H1 (cell line): Measurements from ENCODE around the gene SAA1. TPM values are rescaled to one million over a fixed set of nuclear protein-coding genes. Genes with fewer than 3 reads are reported as not detected.
A peak's percentile ranks its signal among the peaks of the same experiment; 100 is the strongest.
"Not testable (repeated sequence)": the region's sequence is repeated elsewhere in the genome, so short reads cannot be mapped to it uniquely, and the experiment has no call there.

Experiments used
- CTCF ChIA-PET: fragments of 300-600 bp; sonication (Branson Sonifier 250); formaldehyde crosslinking; loops from one replicate; lab custom pipeline; 2021; ENCODE audit not compliant: partially characterized antibody; lab: Charles Lee
- POLR2A ChIA-PET: fragments of 300-600 bp; sonication (Branson Sonifier 250); formaldehyde crosslinking; loops from one replicate; lab custom pipeline; 2021; ENCODE audit warnings: inconsistent platforms; ENCODE audit not compliant: partially characterized antibody; lab: Charles Lee
- DNase-seq, 2 experiments: peaks; one replicate each; pipeline versions ENCODE4 v3.0.0 to v3.0.0-alpha.2; 2010 to 2022; ENCODE audit warnings: low spot score in 2 of 2, low read depth in 1 of 2, mixed read lengths in 1 of 2
- FAIRE-seq: peaks from 2 replicates; lab custom pipeline; 2011; peaks lifted over from hg19 to GRCh38; lab: Jason Lieb, UNC
- H2AFZ ChIP-seq: 2 replicates; pipeline ENCODE4 v1.8.1; 2012; ENCODE audit warnings: low read length, inconsistent platforms
- H2AK5ac ChIP-seq: 2 replicates; pipeline ENCODE4 v1.6.1; 2013; ENCODE audit warnings: low read depth, low read length
- H2BK120ac ChIP-seq: replicated peaks from 2 replicates; pipeline ENCODE3; 2013; ENCODE audit warnings: low read depth, low read length, inconsistent platforms
- H2BK12ac ChIP-seq: 2 replicates; pipeline ENCODE4 v1.6.1; 2013; ENCODE audit warnings: low read depth, low read length
- H2BK15ac ChIP-seq: 2 replicates; pipeline ENCODE4 v1.6.1; 2013; ENCODE audit warnings: low read length
- H2BK20ac ChIP-seq: 2 replicates; pipeline ENCODE4 v1.6.1; 2013; ENCODE audit warnings: low read length
- H2BK5ac ChIP-seq: 2 replicates; pipeline ENCODE4 v1.6.1; 2013; ENCODE audit warnings: low read depth, low read length
- H3K14ac ChIP-seq: 2 replicates; pipeline ENCODE4 v1.6.1; 2013; ENCODE audit warnings: inconsistent platforms; ENCODE audit not compliant: insufficient read length
- H3K18ac ChIP-seq: 2 replicates; pipeline ENCODE4 v1.6.1; 2013; ENCODE audit warnings: low read length; ENCODE audit errors: extremely low read depth
- H3K23ac ChIP-seq: 2 replicates; pipeline ENCODE4 v1.6.1; 2013; ENCODE audit warnings: inconsistent platforms; ENCODE audit not compliant: insufficient read length
- H3K23me2 ChIP-seq: 2 replicates; pipeline ENCODE4 v1.6.1; 2013; ENCODE audit warnings: low read depth, low read length
- H3K27ac ChIP-seq: 2 replicates; pipeline ENCODE4 v1.6.1; 2011; ENCODE audit warnings: low read depth, low read length, inconsistent platforms
- H3K27me3 ChIP-seq, 4 experiments: replicated peaks in 1 of 4; 1 replicate in 1 of 4; 2 replicates in 3 of 4; pipeline versions ENCODE4 v1.6.1 to v1.8.1; 2011 to 2013; ENCODE audit warnings: low read length in 3 of 4, mild to moderate bottlenecking in 3 of 4, inconsistent platforms in 2 of 4, mixed read lengths in 2 of 4, moderate library complexity in 1 of 4; ENCODE audit not compliant: control insufficient read depth in 3 of 4, insufficient read depth in 3 of 4; ENCODE audit errors: extremely low read depth in 1 of 4
- H3K36me3 ChIP-seq, 4 experiments: 2 replicates each; pipeline versions ENCODE4 v1.6.1 to v1.8.1; 2011 to 2013; ENCODE audit warnings: mild to moderate bottlenecking in 4 of 4, low read length in 3 of 4, moderate library complexity in 2 of 4, control low read depth in 1 of 4, inconsistent platforms in 1 of 4; ENCODE audit not compliant: insufficient read depth in 4 of 4, control insufficient read depth in 2 of 4
- H3K4ac ChIP-seq: replicated peaks from 2 replicates; pipeline ENCODE3; 2013; ENCODE audit warnings: low read length, low read depth, mixed read lengths, inconsistent platforms; ENCODE audit not compliant: insufficient read length
- H3K4me1 ChIP-seq, 4 experiments: replicated peaks in 1 of 4; 1 replicate in 1 of 4; 2 replicates in 3 of 4; pipeline versions ENCODE4 v1.6.1 to v1.8.1; 2011 to 2013; ENCODE audit warnings: low read length in 3 of 4, inconsistent platforms in 2 of 4, mixed read lengths in 1 of 4; ENCODE audit not compliant: insufficient read depth in 4 of 4, control insufficient read depth in 3 of 4
- H3K4me2 ChIP-seq, 2 experiments: 2 replicates each; pipeline versions ENCODE4 v1.6.1 to v1.8.1; 2011 to 2013; ENCODE audit warnings: low read depth in 2 of 2, low read length in 2 of 2, control low read depth in 1 of 2, inconsistent platforms in 1 of 2, mild to moderate bottlenecking in 1 of 2; ENCODE audit not compliant: insufficient read depth in 1 of 2
- H3K4me3 ChIP-seq, 4 experiments: fragments of 200-600, 300-600 bp in 1 of 4; sonication (generic), shearing (Covaris generic), sonication (Bioruptor Twin) in 1 of 4; 2 replicates each; pipeline versions ENCODE4 v1.5.1 to v1.8.1; 2011 to 2016; ENCODE audit warnings: low read length in 4 of 4, low read depth in 3 of 4, control low read depth in 2 of 4, inconsistent platforms in 2 of 4, mild to moderate bottlenecking in 2 of 4, mixed read lengths in 1 of 4, moderate library complexity in 1 of 4; ENCODE audit not compliant: insufficient read depth in 2 of 4; ENCODE audit errors: extremely low read depth in 1 of 4
- H3K56ac ChIP-seq: replicated peaks from 2 replicates; pipeline ENCODE3; 2013; ENCODE audit warnings: low read depth, mild to moderate bottlenecking, mixed read lengths, low read length, inconsistent platforms; ENCODE audit not compliant: insufficient read length
- H3K79me1 ChIP-seq: 2 replicates; pipeline ENCODE4 v1.6.1; 2013; ENCODE audit warnings: low read depth, low read length, control low read depth
- H3K79me2 ChIP-seq, 2 experiments: 2 replicates each; pipeline versions ENCODE4 v1.6.1 to v1.8.1; 2012 to 2013; ENCODE audit warnings: low read length in 2 of 2, mild to moderate bottlenecking in 2 of 2, inconsistent platforms in 1 of 2; ENCODE audit not compliant: insufficient read depth in 2 of 2, control insufficient read depth in 1 of 2
- H3K9ac ChIP-seq, 4 experiments: replicated peaks in 1 of 4; 1 replicate in 1 of 4; 2 replicates in 3 of 4; pipeline versions ENCODE4 v1.6.1 to v1.8.1; 2011 to 2013; ENCODE audit warnings: low read depth in 3 of 4, low read length in 3 of 4, control low read depth in 2 of 4, mild to moderate bottlenecking in 2 of 4, moderate library complexity in 2 of 4, inconsistent platforms in 1 of 4; ENCODE audit errors: extremely low read depth in 1 of 4
- H3K9me3 ChIP-seq, 2 experiments: 2 replicates each; pipeline versions ENCODE4 v1.6.1 to v1.8.1; 2012 to 2013; ENCODE audit warnings: mild to moderate bottlenecking in 2 of 2, moderate library complexity in 2 of 2, control low read depth in 1 of 2, inconsistent platforms in 1 of 2, low read depth in 1 of 2, low read length in 1 of 2, mixed read lengths in 1 of 2; ENCODE audit not compliant: insufficient read depth in 2 of 2
- H4K20me1 ChIP-seq, 2 experiments: replicated peaks in 1 of 2; 2 replicates each; pipeline versions ENCODE3 to v1.8.1; 2011 to 2013; ENCODE audit warnings: inconsistent platforms in 2 of 2, low read length in 2 of 2, mild to moderate bottlenecking in 1 of 2; ENCODE audit not compliant: insufficient read depth in 2 of 2, control insufficient read depth in 1 of 2
- H4K5ac ChIP-seq: 2 replicates; pipeline ENCODE4 v1.6.1; 2013; ENCODE audit warnings: low read length, low read depth, mixed read lengths, inconsistent platforms; ENCODE audit not compliant: insufficient read length
- H4K8ac ChIP-seq: 2 replicates; pipeline ENCODE4 v1.8.0; 2013; ENCODE audit warnings: mild to moderate bottlenecking, moderate library complexity, low read length, inconsistent platforms; ENCODE audit not compliant: insufficient read depth; ENCODE audit errors: extremely low read depth
- H4K91ac ChIP-seq: replicated peaks from 2 replicates; pipeline ENCODE3; 2013; ENCODE audit warnings: low read length, mixed read lengths, inconsistent platforms; ENCODE audit not compliant: insufficient read length
- CEBPB ChIP-seq: IDR thresholded peaks from 2 replicates; pipeline ENCODE4 v1.6.1; 2012; ENCODE audit warnings: low read depth, low read length
- WGBS, 2 experiments: shearing (Covaris generic) in 1 of 2; methylation state at CpG; one replicate each; pipeline versions ENCODE4 v1.1.6 to v1.1.7; 2013 to 2015; ENCODE audit warnings: low lambda C conversion rate in 2 of 2, mixed read lengths in 2 of 2, inconsistent platforms in 1 of 2, low coverage in 1 of 2, missing lambda C conversion rate in 1 of 2; ENCODE audit not compliant: insufficient replicate concordance in 2 of 2, insufficient coverage in 1 of 2, insufficient read length in 1 of 2; ENCODE audit errors: extremely low coverage in 1 of 2, missing lambda C conversion rate in 1 of 2; 5-methylcytosine and 5-hydroxymethylcytosine counted together
- polyA plus RNA-seq, 7 experiments: library from polyadenylated mRNA; depleted of rRNA in 3 of 7; stranded (reverse) in 5 of 7; unstranded in 2 of 7; fragments of >200 nt in 5 of 7; fragments of 200-250 nt in 2 of 7; gene quantifications; 1 replicate in 5 of 7; 2 replicates in 1 of 7; 4 replicates in 1 of 7; pipeline versions ENCODE4 v1.2.1 to v1.2.3, GENCODE V29; 2011 to 2013; ENCODE audit warnings: missing spikeins in 2 of 7, mixed read lengths in 2 of 7
- total RNA-seq: library from RNA; stranded (reverse); fragmentation: NEBNext Ultra II Directional; extraction: Animal tissue kit (Norgen Biotek cat#: 25700); gene quantifications from 2 replicates; pipeline ENCODE4 v1.2.1, GENCODE V29; 2021

SAA1 gene
- total and polyA plus RNA-seq, 2 of the 8 experiments (the other 6 are each of a cell fraction or from before 2014, with no cell fraction given) = 0.41 TPM; not detected in 1

- H4K91ac ChIP-seq, H2AK5ac ChIP-seq, H4K20me1 ChIP-seq, H3K9ac ChIP-seq: not testable (repeated sequence)
- 0 out of 2 replicates have a peak, but pooled peaks have one; percentile 60 for TF ChIP-seq CEBPB
- TF ChIP-seq, all 59 proteins: peak for 1; not testable (repeated sequence) for 58
- H2BK5ac ChIP-seq, H3K14ac ChIP-seq, CTCF ChIA-PET, H3K4ac ChIP-seq, FAIRE-seq, H4K8ac ChIP-seq, H2BK15ac ChIP-seq, H2BK12ac ChIP-seq, H4K5ac ChIP-seq, H3K79me2 ChIP-seq, DNase-seq, H3K9me3 ChIP-seq, H2BK20ac ChIP-seq, H3K4me3 ChIP-seq, H2BK120ac ChIP-seq, H3K23me2 ChIP-seq, H3K27ac ChIP-seq, H3K23ac ChIP-seq, H3K4me2 ChIP-seq, H3K18ac ChIP-seq, H2AFZ ChIP-seq, H3K56ac ChIP-seq, H3K27me3 ChIP-seq, H3K79me1 ChIP-seq, H3K4me1 ChIP-seq, H3K36me3 ChIP-seq: not testable (repeated sequence)
- POLR2A ChIA-PET = interaction anchor here (1.7 kb wide), 1 partner anchor 10 kb away, joined by 5 read pairs; no protein-coding TSS in a partner anchor
- 90% methylated on average over 6 of the region's 10 CpGs; no CpG with 5 or more reads in 1 of the 2 experiments for WGBS, 2 experiments
Measured at GRCh38 chr11:18267335-18268133, 1.5 kb downstream of the SAA1 start.
